Neuron (in vitro differentiated cells): ENCODE data around the gene USP20.

Experiments
- H2AFZ ChIP-seq: one replicate; pipeline ENCODE4 v1.6.1; 2013; ENCODE audit warnings: low read depth, mild to moderate bottlenecking, inconsistent platforms, low read length, moderate library complexity
- H3K27me3 ChIP-seq: one replicate; pipeline ENCODE4 v1.6.1; 2013; ENCODE audit warnings: low read length; ENCODE audit not compliant: insufficient read depth
- H3K36me3 ChIP-seq: one replicate; pipeline ENCODE4 v1.6.1; 2013; ENCODE audit warnings: low read length; ENCODE audit not compliant: insufficient read depth
- H3K4me1 ChIP-seq: one replicate; pipeline ENCODE4 v1.6.1; 2013; ENCODE audit warnings: low read length; ENCODE audit not compliant: insufficient read depth
- H3K4me3 ChIP-seq: 2 replicates; pipeline ENCODE4 v1.5.1; 2013; ENCODE audit warnings: mild to moderate bottlenecking, low read length, moderate library complexity
- H3K9me3 ChIP-seq: one replicate; pipeline ENCODE4 v1.6.1; 2013; ENCODE audit warnings: low read length

Gene USP20

DNA sequence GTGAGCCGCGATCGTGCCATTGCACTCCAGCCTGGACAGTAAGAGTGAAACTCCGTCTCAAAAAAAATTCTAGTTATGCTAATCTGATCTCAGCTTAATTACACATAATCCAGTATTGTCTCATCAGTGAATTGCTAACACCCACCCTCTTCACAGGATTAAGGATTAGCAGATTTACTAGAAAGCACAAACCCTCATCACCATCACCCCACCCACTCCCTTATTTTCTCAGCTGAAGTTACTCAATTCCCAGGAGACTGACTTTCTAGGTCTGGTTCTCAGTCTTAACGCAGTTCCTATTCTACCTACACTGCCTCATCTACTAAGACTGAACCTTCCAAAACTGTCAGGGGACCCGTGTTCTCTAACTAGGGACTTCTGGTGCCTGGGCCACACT is 23.3 kb upstream of the USP20 start:
- H3K4me1 ChIP-seq: no peaks in the 10 kb centered on the region
- no peak overlapping the region for H3K4me3 ChIP-seq
- no peaks in the 10 kb centered on the region for H3K27me3 ChIP-seq
- no peak overlapping the region for H2AFZ ChIP-seq
- H3K9me3 ChIP-seq: no peaks in the 10 kb centered on the region
- peaks cover 57% of the 10 kb centered on the region for H3K36me3 ChIP-seq

DNA sequence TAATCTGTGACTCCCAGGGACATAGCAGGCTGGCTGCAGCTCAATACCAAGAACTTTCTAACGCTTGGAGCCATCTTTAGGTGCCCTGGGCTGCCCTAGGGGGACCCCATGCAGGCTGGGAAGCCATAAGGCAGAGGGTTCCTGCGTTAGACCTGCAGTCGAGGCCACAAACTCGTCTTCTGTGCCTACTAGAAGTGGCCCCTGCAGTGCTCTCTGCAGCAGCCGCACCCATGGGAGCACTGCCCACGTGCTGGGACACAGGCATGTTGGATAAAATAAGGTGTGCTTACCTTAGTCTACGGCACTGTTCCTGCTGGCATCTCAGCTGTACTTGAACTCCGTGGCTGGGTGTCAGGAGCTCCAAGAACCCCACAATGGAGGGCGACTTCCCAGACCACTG is 22.9 kb upstream of the USP20 start:
- H3K9me3 ChIP-seq: no peaks in the 10 kb centered on the region
- H3K4me3 ChIP-seq: no peak overlapping the region
- H2AFZ ChIP-seq: no peak overlapping the region
- H3K27me3 ChIP-seq: no peaks in the 10 kb centered on the region
- H3K36me3 ChIP-seq: peaks cover 56% of the 10 kb centered on the region
- H3K4me1 ChIP-seq: no peaks in the 10 kb centered on the region

DNA sequence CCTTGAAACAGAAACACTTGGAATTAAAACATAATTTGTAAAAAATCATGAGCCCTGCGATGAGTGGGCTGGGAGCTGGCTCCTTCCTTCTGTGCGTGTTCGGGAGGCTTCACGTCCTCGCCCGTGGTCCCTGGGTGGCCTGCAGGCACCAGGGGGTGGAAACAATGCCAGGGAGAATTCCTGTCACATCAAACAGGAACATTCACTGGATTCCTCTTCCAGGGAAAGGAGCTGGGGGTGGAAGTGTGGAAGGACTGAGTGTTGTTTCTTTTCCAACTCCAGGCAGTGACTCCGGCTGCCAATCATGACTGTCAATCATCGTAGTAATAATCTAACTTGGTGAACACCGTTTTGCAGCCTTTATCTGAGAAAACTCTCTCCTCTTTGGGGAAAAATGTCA is 21.6 kb upstream of the USP20 start:
- H3K4me3 ChIP-seq: no peak overlapping the region
- H2AFZ ChIP-seq: no peak overlapping the region
- no peaks in the 10 kb centered on the region for H3K27me3 ChIP-seq
- peaks cover 60% of the 10 kb centered on the region for H3K36me3 ChIP-seq
- no peaks in the 10 kb centered on the region for H3K4me1 ChIP-seq
- no peaks in the 10 kb centered on the region for H3K9me3 ChIP-seq

DNA sequence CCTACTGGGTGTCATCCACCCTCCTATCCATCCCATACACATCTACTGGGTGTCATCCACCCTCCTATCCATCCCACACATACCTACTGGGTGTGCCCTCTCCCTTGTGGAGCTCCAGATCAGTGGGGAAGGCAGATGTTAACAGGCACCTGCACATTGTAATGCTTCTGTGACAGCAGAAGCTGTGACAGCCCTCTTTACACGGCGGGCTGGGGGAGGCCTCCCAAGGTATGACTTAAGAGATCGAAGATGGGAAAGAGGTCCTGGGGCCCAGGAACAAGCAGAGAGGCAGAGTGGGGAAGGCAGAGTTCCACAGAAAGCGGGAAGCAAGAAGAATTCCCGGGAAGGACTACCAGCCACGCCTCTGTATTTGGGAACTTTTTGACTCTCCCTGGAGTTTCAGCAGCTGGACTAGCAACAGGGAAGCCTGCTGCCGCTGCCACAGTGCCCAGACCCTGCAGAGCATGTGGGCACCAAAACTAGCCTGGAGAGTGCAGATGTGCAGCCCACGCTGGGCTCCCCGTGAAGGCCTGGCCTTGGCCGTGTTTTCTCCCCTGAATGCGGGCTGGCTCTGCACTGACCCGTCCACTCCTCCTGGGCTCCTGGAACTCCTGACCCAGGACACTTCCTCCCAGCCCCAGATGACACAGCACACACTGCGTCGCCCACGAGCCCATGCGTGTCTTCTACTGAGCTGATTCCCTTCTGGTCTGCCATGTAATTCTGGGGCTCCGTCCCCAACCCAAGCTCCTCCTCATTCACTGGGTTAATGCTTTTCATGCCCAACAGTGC is 20.6 kb upstream of the USP20 start:
- Histone ChIP-seq H2AFZ (no peak overlapping the region), H3K36me3 (peaks cover 62% of the 10 kb centered on the region), H3K4me3 (no peak overlapping the region), H3K4me1 (no peaks in the 10 kb centered on the region), H3K27me3 (no peaks in the 10 kb centered on the region), H3K9me3 (no peaks in the 10 kb centered on the region)

DNA sequence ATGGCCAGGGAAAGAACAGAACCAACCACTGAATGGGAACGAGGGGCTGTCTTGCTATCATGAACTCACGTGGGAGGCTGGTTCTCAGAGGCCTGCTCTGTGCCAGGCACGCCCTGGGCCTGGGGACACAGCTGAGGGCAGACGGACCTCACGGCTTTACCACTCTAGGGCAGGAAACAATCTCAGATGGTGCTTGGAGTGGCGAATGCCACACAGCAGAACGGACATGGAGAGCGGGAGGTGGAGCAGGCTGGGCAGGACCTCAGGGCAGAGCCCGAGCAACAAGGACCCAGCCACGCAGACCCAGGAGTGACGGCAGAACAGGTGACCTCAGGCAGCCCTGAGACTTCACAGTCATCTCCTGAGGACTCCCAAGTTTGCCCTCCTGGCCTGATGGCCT is 20.0 kb upstream of the USP20 start:
- Histone ChIP-seq H3K27me3 (no peaks in the 10 kb centered on the region), H3K4me3 (no peak overlapping the region), H3K9me3 (no peaks in the 10 kb centered on the region), H3K4me1 (no peaks in the 10 kb centered on the region), H2AFZ (no peak overlapping the region), H3K36me3 (peaks cover 61% of the 10 kb centered on the region)

DNA sequence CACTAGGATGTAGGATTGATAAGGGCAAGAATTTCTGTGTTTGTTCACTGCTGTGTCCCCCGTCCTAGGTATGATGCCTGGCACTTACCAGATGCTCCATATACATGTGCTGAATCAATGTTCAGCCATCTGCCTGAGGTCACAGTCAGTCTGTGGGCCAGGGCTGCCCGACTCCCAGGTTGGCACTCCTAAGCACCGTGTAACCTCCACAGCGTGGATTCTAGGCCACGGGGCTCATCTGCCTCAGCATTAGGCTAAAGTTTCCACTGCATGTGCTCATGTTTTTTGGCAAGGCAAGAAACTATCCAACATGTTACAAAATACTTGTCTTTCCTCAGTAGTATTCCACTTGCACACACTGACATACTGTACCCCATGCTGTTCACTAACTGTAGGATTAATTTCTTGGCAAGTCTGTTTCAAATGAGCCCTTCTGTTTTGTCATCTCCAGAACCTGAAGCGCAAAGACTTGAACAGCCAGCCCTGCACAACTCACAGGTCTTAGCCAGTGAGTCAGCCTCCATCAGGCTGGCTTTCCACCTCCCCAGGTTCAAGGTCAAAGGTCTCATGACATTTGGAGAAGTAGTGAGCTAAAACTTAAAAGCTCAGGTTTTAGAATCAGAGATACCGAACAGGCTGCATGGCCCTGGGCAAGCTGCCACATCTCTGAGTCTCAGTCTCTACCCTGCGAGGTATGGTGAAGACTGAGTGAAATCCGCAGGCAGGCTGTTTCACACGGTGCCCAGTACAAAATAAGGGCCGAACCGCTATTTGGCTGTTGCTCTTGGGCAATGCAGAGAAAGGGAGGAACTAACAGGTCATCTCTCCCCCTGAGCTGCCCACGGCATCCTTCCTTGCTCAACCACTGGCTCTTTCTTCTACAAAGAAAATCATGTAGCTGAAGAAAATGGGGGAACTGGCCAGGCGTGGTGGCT is 18.5 kb upstream of the USP20 start:
- peaks cover 68% of the 10 kb centered on the region for H3K36me3 ChIP-seq
- H3K9me3 ChIP-seq: no peaks in the 10 kb centered on the region
- H3K4me3 ChIP-seq: no peak overlapping the region
- H2AFZ ChIP-seq: no peak overlapping the region
- H3K27me3 ChIP-seq: no peaks in the 10 kb centered on the region
- no peaks in the 10 kb centered on the region for H3K4me1 ChIP-seq

DNA sequence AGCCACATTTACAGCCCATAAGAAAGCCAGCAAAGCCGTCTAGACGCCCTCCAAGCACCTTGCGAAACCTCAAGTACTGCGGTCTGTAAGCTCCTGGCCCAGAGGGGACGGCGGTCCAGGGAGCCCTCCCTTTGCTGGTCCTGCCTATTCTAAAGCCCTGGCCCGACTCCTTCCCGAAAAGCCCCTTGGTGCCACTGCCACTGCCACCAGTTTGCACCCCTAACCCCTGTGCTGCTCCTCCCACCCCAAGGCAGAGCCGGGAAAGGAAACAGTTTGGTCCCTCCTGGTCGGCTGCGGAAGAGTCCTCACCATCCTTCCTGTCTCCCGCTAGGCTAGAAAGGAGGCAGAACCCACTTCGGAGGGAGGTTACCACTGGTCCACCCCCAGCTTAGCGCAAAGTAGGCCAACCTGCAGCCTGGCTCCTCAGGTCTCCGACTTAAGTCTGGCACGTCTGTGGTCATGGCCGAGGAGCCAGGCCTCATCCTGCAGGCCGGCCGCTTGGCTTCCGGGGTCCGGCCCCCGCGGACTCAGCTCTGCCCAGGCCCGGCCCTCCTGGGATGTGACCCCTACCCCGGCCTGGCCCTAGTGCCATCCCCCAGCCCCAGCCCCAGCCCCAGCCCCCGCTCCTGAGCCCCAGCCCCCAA is 12.2 kb upstream of the USP20 start:
- Histone ChIP-seq H3K27me3 (no peaks in the 10 kb centered on the region), H3K36me3 (peaks cover 47% of the 10 kb centered on the region), H3K4me3 (peak overlapping the region; percentile 80), H2AFZ (no peak overlapping the region), H3K9me3 (no peaks in the 10 kb centered on the region), H3K4me1 (peaks cover 9% of the 10 kb centered on the region)

DNA sequence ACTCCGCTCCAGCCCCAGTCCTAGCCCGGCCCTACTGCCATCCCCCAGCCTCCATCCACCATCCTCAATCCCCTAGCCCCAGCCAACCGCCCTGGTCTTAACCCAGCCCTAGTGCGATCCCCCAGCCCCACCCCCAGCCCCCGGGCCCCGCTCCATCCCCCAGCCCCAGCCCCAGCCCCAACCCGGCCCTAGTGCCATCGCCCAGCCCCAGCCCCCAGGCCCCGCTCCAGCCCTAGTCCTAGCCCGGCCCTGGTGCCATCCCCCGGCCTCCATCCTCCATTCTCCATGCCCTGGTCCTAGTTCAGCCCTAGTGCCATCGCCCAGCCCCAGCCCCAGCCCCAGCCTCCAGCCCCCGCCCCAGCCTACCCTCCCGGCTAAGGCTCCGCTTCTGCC is 11.7 kb upstream of the USP20 start:
- Histone ChIP-seq H3K4me1 (peaks cover 9% of the 10 kb centered on the region), H2AFZ (no peak overlapping the region), H3K9me3 (no peaks in the 10 kb centered on the region), H3K4me3 (peak overlapping the region; percentile 80), H3K36me3 (peaks cover 45% of the 10 kb centered on the region), H3K27me3 (no peaks in the 10 kb centered on the region)

DNA sequence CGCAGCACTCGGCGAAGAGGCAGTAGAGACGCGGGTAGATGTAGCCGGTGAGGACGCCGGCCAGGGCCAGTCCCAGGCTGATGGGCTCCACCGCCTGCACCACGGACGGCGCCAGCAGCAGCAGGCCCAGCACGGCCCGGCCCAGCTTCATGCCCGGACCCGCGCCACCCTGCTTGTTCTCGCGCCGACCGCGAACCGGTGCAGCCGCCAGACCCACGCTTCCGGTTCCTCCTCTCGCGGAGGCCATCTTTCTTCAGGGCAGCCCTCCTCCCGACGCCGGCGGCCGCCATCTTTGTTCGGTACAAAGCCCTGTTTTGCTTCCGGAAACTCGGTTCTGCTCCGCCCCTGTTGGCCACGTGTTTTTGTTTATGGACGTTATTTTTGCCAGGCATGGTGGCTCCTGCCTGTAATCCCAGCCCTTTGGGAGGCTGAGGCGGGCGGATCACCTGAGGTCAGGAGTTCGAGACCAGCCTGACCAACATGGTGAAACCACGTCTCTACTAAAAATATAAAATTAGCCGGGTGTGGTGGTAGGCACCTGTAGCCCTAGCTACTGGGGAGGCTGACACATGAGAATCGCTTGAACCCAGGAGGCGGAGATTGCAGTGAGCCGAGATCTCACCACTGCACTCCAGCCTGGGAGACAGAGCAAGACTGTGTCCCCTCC is 11.2 kb upstream of the USP20 start, which contains the start of gene TOR1A:
Gene TOR1A (minus strand): TSS at position 202 of the 667 bp plus-strand sequence. CDS start 51 bp downstream, at position 151.
- Histone ChIP-seq H3K4me3 (peak within 1 kb of the TSS; percentile 80), H2AFZ (no peak within 1 kb of the TSS), H3K27me3 (no peaks in the 10 kb centered on the region), H3K36me3 (peaks cover 45% of the 10 kb centered on the region), H3K9me3 (no peaks in the 10 kb centered on the region), H3K4me1 (peaks cover 9% of the 10 kb centered on the region)

DNA sequence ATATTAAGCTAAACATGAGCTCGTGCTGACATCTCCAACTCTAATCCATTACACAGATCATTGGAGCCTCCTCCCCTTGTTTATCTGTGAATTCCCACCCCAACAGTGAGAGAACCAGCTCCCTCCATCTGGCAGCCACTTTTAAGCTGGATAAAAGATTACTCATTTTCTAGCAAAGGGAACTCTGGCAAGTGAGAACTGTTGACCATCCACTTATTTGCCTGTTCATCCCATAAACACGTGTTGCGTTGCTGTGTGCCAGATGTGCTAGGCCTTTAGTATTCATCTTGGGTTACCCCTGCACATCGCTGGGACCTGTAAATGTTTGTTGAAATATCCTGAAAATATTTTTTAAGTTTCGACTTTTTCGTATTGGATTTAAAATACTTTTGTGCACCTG is 8.9 kb upstream of the USP20 start:
- Histone ChIP-seq H3K4me1 (peaks cover 9% of the 10 kb centered on the region), H3K9me3 (no peaks in the 10 kb centered on the region), H3K4me3 (no peak overlapping the region), H3K36me3 (peaks cover 50% of the 10 kb centered on the region), H3K27me3 (no peaks in the 10 kb centered on the region), H2AFZ (no peak overlapping the region)

DNA sequence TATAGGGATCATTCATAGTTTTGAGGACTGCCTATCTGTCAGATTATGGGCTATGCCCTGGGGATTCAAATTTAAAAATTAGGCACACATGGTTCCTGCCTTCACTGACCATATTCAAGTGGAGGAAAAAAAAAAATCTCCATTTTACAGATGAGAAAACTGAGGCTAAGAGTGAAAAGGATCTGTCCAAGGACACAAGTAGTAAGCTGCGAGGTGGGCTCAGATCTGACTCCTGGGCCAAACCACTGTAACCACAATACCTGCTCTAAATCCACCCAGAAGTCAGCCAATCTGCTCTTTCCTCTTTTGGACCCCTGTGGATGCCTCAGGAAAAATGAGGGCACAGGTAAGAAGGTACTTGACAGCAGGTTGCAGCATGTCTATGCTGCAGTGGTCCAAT is 8.5 kb upstream of the USP20 start:
- H2AFZ ChIP-seq: no peak overlapping the region
- H3K9me3 ChIP-seq: no peaks in the 10 kb centered on the region
- H3K36me3 ChIP-seq: peaks cover 49% of the 10 kb centered on the region
- no peaks in the 10 kb centered on the region for H3K27me3 ChIP-seq
- peaks cover 9% of the 10 kb centered on the region for H3K4me1 ChIP-seq
- no peak overlapping the region for H3K4me3 ChIP-seq

DNA sequence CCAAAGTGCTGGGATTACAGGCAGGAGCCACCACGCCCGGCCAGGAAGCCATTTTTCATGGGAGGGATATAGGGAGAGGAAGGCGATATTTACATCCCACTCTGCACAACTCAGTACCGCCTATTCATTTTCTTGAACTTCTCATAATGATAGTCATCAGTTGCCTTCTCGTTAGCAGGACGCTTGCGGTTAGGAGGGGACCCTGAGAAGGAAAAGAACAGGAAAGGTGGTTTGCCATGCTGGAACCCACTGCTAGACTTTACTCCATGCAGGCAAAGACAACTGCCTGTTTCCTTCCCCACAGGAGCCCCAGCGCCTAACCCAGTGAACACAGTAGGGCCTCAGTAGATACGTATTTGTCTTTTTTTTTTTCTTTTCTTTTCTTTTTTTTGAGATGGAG is 7.2 kb upstream of the USP20 start:
- no peaks in the 10 kb centered on the region for H3K9me3 ChIP-seq
- no peaks in the 10 kb centered on the region for H3K27me3 ChIP-seq
- H2AFZ ChIP-seq: no peak overlapping the region
- peaks cover 1% of the 10 kb centered on the region for H3K4me1 ChIP-seq
- H3K36me3 ChIP-seq: peaks cover 45% of the 10 kb centered on the region
- H3K4me3 ChIP-seq: no peak overlapping the region
